Pancreas (tissue), 10 donors: Measurements from ENCODE around the gene SCN8A. TPM values are rescaled to one million over a fixed set of nuclear protein-coding genes. Genes with fewer than 3 reads are reported as not detected.

ENCODE experiments used
- ATAC-seq, 4 donors: fragments of 200-7000 bp; cut with Tn5 transposase; one replicate each; pipeline versions ENCODE4 v1.8.0 to v1.9.1; 2020; ENCODE audit warnings: mild to moderate bottlenecking in 4 of 4, moderate library complexity in 4 of 4
- DNase-seq, 6 donors: peaks; one replicate each; pipeline ENCODE4 v3.0.0-alpha.2; 2020
- FAIRE-seq: peaks from 2 replicates; lab custom pipeline; 2012; peaks lifted over from hg19 to GRCh38; lab: Jason Lieb, UNC
- H3K27ac ChIP-seq, 4 donors: fragments of 200-600 bp; sonication (generic); 1 replicate in 3 of 4; 2 replicates in 1 of 4; pipeline versions ENCODE4 v1.5.0 to v1.8.0; 2020
- H3K27me3 ChIP-seq, 4 donors: fragments of 200-600 bp; one replicate each; pipeline ENCODE4 v1.8.0; 2021
- H3K36me3 ChIP-seq, 3 donors: fragments of 200-600 bp; sonication (generic) in 1 of 3; one replicate each; pipeline versions ENCODE4 v1.5.0 to v1.8.0; 2020 to 2021
- H3K4me1 ChIP-seq, 3 donors: fragments of 200-600 bp; one replicate each; pipeline ENCODE4 v1.8.0; 2021
- H3K4me3 ChIP-seq, 4 donors: fragments of 200-600 bp; sonication (generic) in 2 of 4; one replicate each; pipeline versions ENCODE4 v1.5.0 to v1.8.0; 2020 to 2021
- H3K9me3 ChIP-seq, 4 donors: fragments of 200-600 bp; one replicate each; pipeline ENCODE4 v1.8.0; 2021
- WGBS, 2 donors: extraction: QIAGEN DNeasy Blood & Tissue Kit; methylation state at CpG; one replicate each; pipeline ENCODE4 v1.1.7; 2013; 5-methylcytosine and 5-hydroxymethylcytosine counted together
- intact Hi-C, 3 donors: fragments of 100-400 bp; cut with DNase I; formaldehyde crosslinking; loops; one replicate each; pipeline versions ENCODE4 v1.11.1 to v1.14.2; 2022
- polyA plus RNA-seq, 2 donors: library from polyadenylated mRNA; stranded (reverse); fragments of 200-250 nt; gene quantifications; one replicate each; pipeline ENCODE4 v1.2.3, GENCODE V29; 2013
- total RNA-seq, 6 donors: library from RNA; stranded (reverse); fragmentation: NEBNext Ultra II Directional in 4 of 6; extraction: Animal tissue kit (Norgen Biotek cat#: 25700) in 4 of 6; gene quantifications; one replicate each; pipeline versions ENCODE4 v1.2.1 to v1.2.4, GENCODE V29; 2021 to 2023
- TF ChIP-seq, protein P1 (sequence below), 4 donors: fragments of 200-600 bp; sonication (generic) in 3 of 4; IDR thresholded peaks; one replicate each; pipeline versions ENCODE4 v1.5.0 to v1.8.0; 2021; ENCODE audit warnings: antibody characterized with exemption in 4 of 4
- donor health status: healthy with polysubstance abuse.
- donor health status: DM: no; HTN: no; CAD: no; lungs with moderate emphysema.
- donor health status: DM: no; HTN: no; CAD: no.
- donor health status: control.
- donor health status: control.
- donor health status: Bipolar disorder and iron deficiency.
- donor health status: DM: yes; HTN: yes; CAD: no.
- donor health status: DM: no; HTN: no; CAD: no.
- donor health status: DM: no; HTN: no; CAD: no.
- donor health status: DM: yes; HTN: yes; CAD: no.

The SCN8A gene
- total and polyA plus RNA-seq, 8 donors: 1.9 to 3.2 (median 2.3) TPM

DNA sequence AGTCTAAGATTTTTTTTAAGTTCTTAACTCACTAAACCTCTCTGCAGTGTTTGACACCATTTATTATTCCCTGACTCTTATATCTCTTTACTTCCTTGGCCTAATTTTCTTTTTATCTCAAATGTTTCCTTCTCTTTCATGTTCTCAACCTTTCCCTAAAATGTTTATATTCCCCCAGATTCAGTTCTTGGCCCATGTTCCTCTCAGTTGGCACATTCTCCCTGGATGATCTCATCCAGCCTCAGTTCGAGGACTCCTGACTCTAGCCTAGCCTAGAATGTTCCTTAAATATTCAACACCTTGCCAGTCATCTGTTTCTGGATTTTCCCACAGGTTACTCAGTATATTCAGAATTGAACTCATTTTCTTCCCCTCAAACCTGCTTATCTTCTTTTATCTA, 81.3 kb downstream of the SCN8A start:
- intact Hi-C loops: no loop called here
- 20 to 45% methylated on average over 1 of the region's 1 CpG for WGBS, 2 donors

DNA sequence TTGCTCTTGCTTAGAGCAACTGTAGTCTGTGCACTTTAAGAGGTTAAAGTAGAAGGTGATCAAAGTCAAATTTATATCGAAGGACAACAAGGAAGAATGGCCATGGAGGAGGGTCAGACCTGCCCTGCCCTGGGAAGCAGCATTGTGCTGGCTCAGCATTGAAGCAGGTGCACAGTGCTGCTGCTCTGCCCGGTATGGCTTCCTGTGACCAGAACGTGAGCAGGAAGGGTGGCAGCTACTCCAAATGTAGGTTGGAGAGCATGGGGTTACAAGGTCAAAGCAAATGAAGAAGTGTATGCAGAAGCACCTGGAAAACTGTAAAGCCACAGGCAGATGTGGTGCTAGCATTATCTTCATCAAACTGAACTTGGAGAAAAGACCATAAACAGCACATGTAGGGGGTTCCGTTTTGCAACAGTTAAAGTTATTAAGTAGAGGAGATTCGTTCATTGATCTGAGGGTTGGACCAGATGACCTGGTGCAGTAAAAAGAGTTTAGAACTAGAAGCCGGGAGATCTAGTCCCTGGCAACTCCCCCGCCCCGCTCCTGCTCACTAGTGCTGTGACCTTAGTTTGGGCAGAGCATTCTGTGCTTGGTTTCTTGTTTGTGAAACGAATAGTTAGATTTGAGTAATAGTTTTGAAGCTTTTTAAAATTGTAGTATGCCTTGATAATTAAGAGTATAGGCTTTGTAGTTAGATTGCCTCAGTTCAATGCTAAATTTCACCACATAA, 84.2 kb downstream of the SCN8A start:
- Histone ChIP-seq H3K27ac (no peak overlapping the region), H3K27me3 (no peaks in the 10 kb centered on the region), H3K4me3 (no peak overlapping the region), H3K36me3 (no peaks in the 10 kb centered on the region), H3K4me1 (peaks cover 0 to 5% (median 0%) of the 10 kb centered on the region in 3 donors), H3K9me3 (no peaks in the 10 kb centered on the region)
- ATAC-seq: no peak
- no peak for DNase-seq
- 46 to 51% methylated on average over 9 of the region's 9 CpGs for WGBS, 2 donors
- FAIRE-seq: no peak
- TF ChIP-seq, protein P1, sequence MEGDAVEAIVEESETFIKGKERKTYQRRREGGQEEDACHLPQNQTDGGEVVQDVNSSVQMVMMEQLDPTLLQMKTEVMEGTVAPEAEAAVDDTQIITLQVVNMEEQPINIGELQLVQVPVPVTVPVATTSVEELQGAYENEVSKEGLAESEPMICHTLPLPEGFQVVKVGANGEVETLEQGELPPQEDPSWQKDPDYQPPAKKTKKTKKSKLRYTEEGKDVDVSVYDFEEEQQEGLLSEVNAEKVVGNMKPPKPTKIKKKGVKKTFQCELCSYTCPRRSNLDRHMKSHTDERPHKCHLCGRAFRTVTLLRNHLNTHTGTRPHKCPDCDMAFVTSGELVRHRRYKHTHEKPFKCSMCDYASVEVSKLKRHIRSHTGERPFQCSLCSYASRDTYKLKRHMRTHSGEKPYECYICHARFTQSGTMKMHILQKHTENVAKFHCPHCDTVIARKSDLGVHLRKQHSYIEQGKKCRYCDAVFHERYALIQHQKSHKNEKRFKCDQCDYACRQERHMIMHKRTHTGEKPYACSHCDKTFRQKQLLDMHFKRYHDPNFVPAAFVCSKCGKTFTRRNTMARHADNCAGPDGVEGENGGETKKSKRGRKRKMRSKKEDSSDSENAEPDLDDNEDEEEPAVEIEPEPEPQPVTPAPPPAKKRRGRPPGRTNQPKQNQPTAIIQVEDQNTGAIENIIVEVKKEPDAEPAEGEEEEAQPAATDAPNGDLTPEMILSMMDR (IDR thresholded peaks at IDR 0.05): no peak
- intact Hi-C loops: no loop called here

More for the DNA sequence above, 81.3 kb downstream of the SCN8A start:
- DNase-seq (no peak), ATAC-seq (peak in 2 of 4 donors; percentile 53 to 74), FAIRE-seq (no peak)
- Histone ChIP-seq H3K27ac (no peak overlapping the region), H3K4me1 (peaks cover 0 to 5% (median 0%) of the 10 kb centered on the region in 3 donors), H3K4me3 (no peak overlapping the region), H3K27me3 (no peaks in the 10 kb centered on the region), H3K36me3 (no peaks in the 10 kb centered on the region), H3K9me3 (no peaks in the 10 kb centered on the region)
- TF ChIP-seq, protein P1 (IDR thresholded peaks at IDR 0.05): no peak

DNA sequence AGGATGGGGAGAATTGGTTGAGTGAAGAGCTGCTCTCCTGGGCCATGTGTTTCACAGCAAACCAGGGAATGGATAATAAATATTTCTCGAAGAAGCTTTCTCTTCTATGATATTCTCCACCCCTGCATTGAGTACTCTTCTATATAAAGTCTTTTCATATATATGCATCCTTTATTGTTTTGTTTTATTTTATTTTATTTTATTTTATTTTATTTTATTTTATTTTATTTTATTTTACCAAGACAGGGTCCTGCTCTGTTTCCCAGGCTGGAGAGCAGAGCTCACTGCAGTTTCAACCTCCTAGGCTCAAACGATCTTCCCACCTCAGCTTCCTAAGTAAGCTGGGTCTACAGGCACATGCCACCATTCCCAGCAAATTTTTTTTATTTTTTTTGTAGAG, 85.8 kb downstream of the SCN8A start:
- Histone ChIP-seq H3K27me3 (no peaks in the 10 kb centered on the region), H3K4me1 (peaks cover 0 to 5% (median 0%) of the 10 kb centered on the region in 3 donors), H3K27ac (no peak overlapping the region), H3K36me3 (no peaks in the 10 kb centered on the region), H3K9me3 (no peaks in the 10 kb centered on the region), H3K4me3 (no peak overlapping the region)
- ATAC-seq: no peak
- no peak for FAIRE-seq
- DNase-seq: no peak
- WGBS, 2 donors: 75 to 87% methylated on average over 2 of the region's 2 CpGs
- intact Hi-C loops: no loop called here
- TF ChIP-seq, protein P1 (IDR thresholded peaks at IDR 0.05): no peak

DNA sequence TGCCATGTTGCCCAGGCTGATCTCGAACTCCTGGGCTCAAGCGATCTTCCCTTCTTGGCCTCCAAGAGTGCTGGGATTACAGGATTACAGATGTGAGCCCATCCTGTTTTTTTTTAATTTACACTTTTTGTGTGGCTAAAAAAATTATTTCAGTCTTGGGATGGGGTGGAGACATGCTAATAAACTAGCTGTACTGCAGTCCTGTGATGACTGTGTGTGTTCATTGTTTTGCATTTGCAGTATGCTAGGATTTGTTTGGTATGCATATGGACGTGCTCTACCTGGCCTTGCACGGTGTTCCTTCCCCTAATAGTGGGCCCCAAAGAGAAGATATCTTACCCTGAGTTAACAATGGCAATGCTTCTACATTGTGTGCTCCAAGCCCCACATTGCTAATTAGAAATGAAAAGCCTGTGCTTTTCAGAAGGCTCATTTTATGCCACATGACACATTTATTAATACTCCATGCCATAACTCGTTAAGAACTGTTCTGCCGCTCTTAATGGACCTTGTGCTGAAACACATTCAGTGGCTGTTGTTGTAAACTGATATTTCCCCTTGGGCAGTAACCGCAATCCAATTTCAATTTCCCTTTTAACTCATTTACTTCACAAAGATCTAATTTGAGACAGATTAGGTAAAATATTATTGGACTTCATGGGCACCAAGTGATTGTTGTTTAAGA, 86.4 kb downstream of the SCN8A start:
- TF ChIP-seq, protein P1 (IDR thresholded peaks at IDR 0.05): no peak
- 84 to 92% methylated on average over 7 of the region's 7 CpGs for WGBS, 2 donors
- H3K4me3 ChIP-seq: peak overlapping the region in 1 of 4 donors; percentile 23
- no peak for FAIRE-seq
- no peaks in the 10 kb centered on the region for H3K36me3 ChIP-seq
- H3K27ac ChIP-seq: no peak overlapping the region
- no peaks in the 10 kb centered on the region for H3K27me3 ChIP-seq
- DNase-seq: no peak
- peaks cover 0 to 2% (median 0%) of the 10 kb centered on the region in 3 donors for H3K4me1 ChIP-seq
- no peaks in the 10 kb centered on the region for H3K9me3 ChIP-seq
- ATAC-seq: no peak
- intact Hi-C loops: no loop called here
